Measurements from ENCODE around the gene F7. TPM values are rescaled to one million over a fixed set of nuclear protein-coding genes. Genes with fewer than 3 reads are reported as not detected.

Gene F7
- total and polyA plus RNA-seq, 2 donors (not counting 3 experiments of a cell fraction or from before 2014, with no cell fraction given) = not detected

DNA sequence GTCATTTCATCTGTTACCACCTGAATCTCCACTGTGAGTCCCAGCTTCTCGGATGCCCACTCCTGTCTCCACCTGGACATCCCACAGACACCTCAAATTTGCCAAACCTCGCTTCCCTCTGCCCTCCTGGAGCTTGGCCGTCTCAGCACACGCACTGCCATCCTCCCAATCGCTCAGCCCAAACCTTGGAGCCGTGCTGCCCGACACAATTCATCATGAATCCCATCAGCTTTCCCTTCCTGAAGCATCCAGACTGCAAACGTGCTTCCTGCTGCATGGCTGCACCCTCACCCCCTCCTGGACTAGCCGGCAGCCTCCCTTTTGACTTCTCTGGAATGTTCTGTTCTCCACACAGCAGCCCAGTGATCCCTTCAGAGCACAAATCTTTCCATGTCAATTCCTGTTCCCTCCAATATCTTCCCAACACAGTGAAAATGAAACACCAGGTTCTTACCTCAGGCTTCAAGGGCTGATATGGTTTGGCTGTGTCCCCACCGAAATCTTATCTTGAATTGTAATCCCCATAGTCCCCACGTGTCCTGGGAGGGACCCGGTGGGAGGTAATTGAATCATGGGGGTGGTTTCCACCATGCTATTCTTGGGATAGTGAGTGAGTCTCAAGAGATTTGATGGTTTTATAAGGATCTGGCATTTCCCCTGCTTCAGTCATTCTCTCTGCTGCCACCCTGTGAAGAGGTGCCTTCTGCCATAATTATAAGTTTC lies 51.8 kb downstream of the F7 start:
- no peaks in the 10 kb centered on the region for H4K20me1 ChIP-seq (replicated peaks; ENCODE audit: control insufficient read depth, extremely low read depth, insufficient read depth, low read length)
- H3K4me3 ChIP-seq (replicated peaks in 1 of 3; ENCODE audit: insufficient read depth in 1 of 3, low read depth in 1 of 3, low read length in 3 of 3) = no peak overlapping the region
- H3K79me2 ChIP-seq (ENCODE audit: control insufficient read depth, insufficient read depth, low read length) = no peaks in the 10 kb centered on the region
- TF ChIP-seq, protein P1, sequence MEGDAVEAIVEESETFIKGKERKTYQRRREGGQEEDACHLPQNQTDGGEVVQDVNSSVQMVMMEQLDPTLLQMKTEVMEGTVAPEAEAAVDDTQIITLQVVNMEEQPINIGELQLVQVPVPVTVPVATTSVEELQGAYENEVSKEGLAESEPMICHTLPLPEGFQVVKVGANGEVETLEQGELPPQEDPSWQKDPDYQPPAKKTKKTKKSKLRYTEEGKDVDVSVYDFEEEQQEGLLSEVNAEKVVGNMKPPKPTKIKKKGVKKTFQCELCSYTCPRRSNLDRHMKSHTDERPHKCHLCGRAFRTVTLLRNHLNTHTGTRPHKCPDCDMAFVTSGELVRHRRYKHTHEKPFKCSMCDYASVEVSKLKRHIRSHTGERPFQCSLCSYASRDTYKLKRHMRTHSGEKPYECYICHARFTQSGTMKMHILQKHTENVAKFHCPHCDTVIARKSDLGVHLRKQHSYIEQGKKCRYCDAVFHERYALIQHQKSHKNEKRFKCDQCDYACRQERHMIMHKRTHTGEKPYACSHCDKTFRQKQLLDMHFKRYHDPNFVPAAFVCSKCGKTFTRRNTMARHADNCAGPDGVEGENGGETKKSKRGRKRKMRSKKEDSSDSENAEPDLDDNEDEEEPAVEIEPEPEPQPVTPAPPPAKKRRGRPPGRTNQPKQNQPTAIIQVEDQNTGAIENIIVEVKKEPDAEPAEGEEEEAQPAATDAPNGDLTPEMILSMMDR (IDR thresholded peaks at IDR 0.05; ENCODE audit: extremely low read depth in 1 of 2, insufficient read depth in 1 of 2, low read depth in 1 of 2, low read length in 2 of 2) = no peak
- TF ChIP-seq POLR2AphosphoS5 (IDR thresholded peaks at IDR 0.05; ENCODE audit: insufficient read depth, low read depth, low read length) (no peak), MYC (IDR thresholded peaks at IDR 0.05; ENCODE audit: low read depth, low read length) (no peak), FOS (IDR thresholded peaks at IDR 0.05; ENCODE audit: borderline replicate concordance, insufficient read depth, low read length) (no peak), POLR2A (IDR thresholded peaks at IDR 0.05; ENCODE audit: low read depth, low read length) (no peak), GATA2 (IDR thresholded peaks at IDR 0.05; ENCODE audit: insufficient read depth, insufficient read length, low read depth, low read length) (no peak)
- TF ChIP-seq, protein P2, sequence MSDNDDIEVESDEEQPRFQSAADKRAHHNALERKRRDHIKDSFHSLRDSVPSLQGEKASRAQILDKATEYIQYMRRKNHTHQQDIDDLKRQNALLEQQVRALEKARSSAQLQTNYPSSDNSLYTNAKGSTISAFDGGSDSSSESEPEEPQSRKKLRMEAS (IDR thresholded peaks at IDR 0.05; ENCODE audit: insufficient read depth, insufficient read length) = no peak
- no TSS peak for BruUV-seq (replicated peaks)
- H2AFZ ChIP-seq (ENCODE audit: low read depth, low read length) = no peak overlapping the region
- H3K27ac ChIP-seq (ENCODE audit: insufficient read depth, low read depth, low read length) = no peak overlapping the region
- no peak overlapping the region for H3K4me2 ChIP-seq (ENCODE audit: insufficient read depth, low read length)
- no peaks in the 10 kb centered on the region for H3K9me1 ChIP-seq (replicated peaks; ENCODE audit: control insufficient read depth, extremely low read depth, insufficient read depth, low read length)
- DNase-seq (ENCODE audit: low read depth, low spot score) (no peak), FAIRE-seq (no peak)
- no peak overlapping the region for H3K9ac ChIP-seq (replicated peaks; ENCODE audit: extremely low read depth, insufficient read depth, low read length)
- peaks cover 2 to 5% of the 10 kb centered on the region in 2 experiments for H3K27me3 ChIP-seq (ENCODE audit: control insufficient read depth in 2 of 2, insufficient read depth in 2 of 2, low read length in 2 of 2)
- dilution Hi-C loops (cut with MboI; ENCODE audit: extremely low pct_ligation_motif_present, low sequenced_read_pairs) (no loop called here), intact Hi-C loops (cut with micrococcal nuclease) (no loop called here)
- ChIA-PET POLR2A (no interaction called here), CTCF (interaction anchor here (0.7 kb wide), 2 partner anchors 30 to 52 kb away, joined by 3 read pairs; partner anchors contain the start of gene CUL4A)
- peaks cover 6% of the 10 kb centered on the region for H3K4me1 ChIP-seq (ENCODE audit: control insufficient read depth, extremely low read depth, insufficient read depth, low read length)
- no peaks in the 10 kb centered on the region for H3K36me3 ChIP-seq (ENCODE audit: control insufficient read depth in 2 of 2, extremely low read depth in 1 of 2, insufficient read depth in 2 of 2, low read length in 2 of 2)
- no peaks in the 10 kb centered on the region for H3K9me3 ChIP-seq (replicated peaks; ENCODE audit: control insufficient read depth, insufficient read depth, low read length)
